Right atrium auricular region (tissue), 2 donors: ENCODE results near the gene KDELR3. TPM values are rescaled to one million over a fixed set of nuclear protein-coding genes. Genes with fewer than 3 reads are reported as not detected.

Experiments
- DNase-seq: peaks from one replicate; pipeline ENCODE4 v3.0.0-alpha.2; 2019; ENCODE audit warnings: low spot score
- H3K27ac ChIP-seq, 2 donors: fragments of 200-600 bp; sonication (generic); 1 replicate in 1 of 2; 2 replicates in 1 of 2; pipeline ENCODE4 v1.5.1; 2016 to 2019
- H3K27me3 ChIP-seq, 2 donors: fragments of 200-600 bp; sonication (generic); one replicate each; pipeline versions ENCODE4 v1.5.1 to v1.6.0; 2017 to 2019
- H3K36me3 ChIP-seq: fragments of 200-600 bp; sonication (generic); one replicate; pipeline ENCODE4 v1.5.1; 2016
- H3K4me1 ChIP-seq, 2 donors: fragments of 200-600 bp; sonication (generic); one replicate each; pipeline versions ENCODE4 v1.5.1 to v1.6.0; 2017 to 2019
- H3K4me3 ChIP-seq, 2 donors: fragments of 200-600 bp; sonication (generic); 1 replicate in 1 of 2; 2 replicates in 1 of 2; pipeline ENCODE4 v1.5.1; 2017 to 2019; ENCODE audit warnings: mild to moderate bottlenecking in 1 of 2, moderate library complexity in 1 of 2
- H3K9me3 ChIP-seq, 2 donors: fragments of 200-600 bp; sonication (generic); one replicate each; pipeline ENCODE4 v1.5.1; 2019
- CTCF ChIP-seq, 2 donors: fragments of 200-600 bp; sonication (generic); IDR thresholded peaks; one replicate each; pipeline ENCODE4 v1.5.1; 2019; ENCODE audit warnings: antibody characterized with exemption in 2 of 2
- total RNA-seq, 2 donors: library from RNA; depleted of rRNA; stranded (reverse); fragments of >200 nt; gene quantifications; one replicate each; pipeline ENCODE4 v1.1.0, GENCODE V29; 2016

The KDELR3 gene
- total RNA-seq = 1 to 10 TPM; 8.0 to 9.2 TPM

- no peak for DNase-seq
- H3K4me3 ChIP-seq = peak within 1 kb of the TSS; percentile 51 to 65
- H3K27ac ChIP-seq = peak within 1 kb of the TSS; percentile 54 to 77
- no peaks in the 10 kb centered on the region for H3K9me3 ChIP-seq
- no peaks in the 10 kb centered on the region for H3K36me3 ChIP-seq
- no peaks in the 10 kb centered on the region for H3K27me3 ChIP-seq
- peaks cover 0 to 27% of the 10 kb centered on the region in 2 donors for H3K4me1 ChIP-seq
- peak in 1 of 2 donors; percentile 24 for TF ChIP-seq CTCF (IDR thresholded peaks at IDR 0.05)
Measured at GRCh38 chr22:38467904-38468442, at the start of gene KDELR3. Gene KDELR3 (plus strand): TSS chr22:38468096. CDS start chr22:38468234, 138 bp downstream.

GRCh38 chr22:38418589-38418988 lies 49.3 kb upstream of the KDELR3 start:
- no peak overlapping the region for H3K27ac ChIP-seq

GRCh38 chr22:38419121-38419857 lies 48.6 kb upstream of the KDELR3 start:
- no peak for DNase-seq
- peaks cover 0 to 11% of the 10 kb centered on the region in 2 donors for H3K4me1 ChIP-seq
- no peaks in the 10 kb centered on the region for H3K36me3 ChIP-seq
- no peak for TF ChIP-seq CTCF (IDR thresholded peaks at IDR 0.05)
- H3K4me3 ChIP-seq = no peak overlapping the region
- no peaks in the 10 kb centered on the region for H3K27me3 ChIP-seq
- no peak overlapping the region for H3K27ac ChIP-seq
- no peaks in the 10 kb centered on the region for H3K9me3 ChIP-seq

More at GRCh38 chr22:38418589-38418988, 49.3 kb upstream of the KDELR3 start:
- Histone ChIP-seq H3K9me3 (no peaks in the 10 kb centered on the region), H3K36me3 (no peaks in the 10 kb centered on the region), H3K4me1 (peaks cover 0 to 12% of the 10 kb centered on the region in 2 donors), H3K27me3 (no peaks in the 10 kb centered on the region), H3K4me3 (no peak overlapping the region)
- no peak for DNase-seq
- TF ChIP-seq CTCF (IDR thresholded peaks at IDR 0.05) = no peak

- Histone ChIP-seq H3K36me3 (no peaks in the 10 kb centered on the region), H3K4me3 (no peak overlapping the region), H3K27me3 (no peaks in the 10 kb centered on the region), H3K4me1 (peaks cover 0 to 10% of the 10 kb centered on the region in 2 donors), H3K9me3 (no peaks in the 10 kb centered on the region), H3K27ac (no peak overlapping the region)
- no peak for DNase-seq
- TF ChIP-seq CTCF (IDR thresholded peaks at IDR 0.05) = no peak
Measured at GRCh38 chr22:38419858-38420160, 48.1 kb upstream of the KDELR3 start.

GRCh38 chr22:38420734-38421133 lies 47.2 kb upstream of the KDELR3 start:
- H3K36me3 ChIP-seq = no peaks in the 10 kb centered on the region
- no peak for DNase-seq
- no peak for TF ChIP-seq CTCF (IDR thresholded peaks at IDR 0.05)

More at GRCh38 chr22:38420734-38421133, 47.2 kb upstream of the KDELR3 start:
- peaks cover 0 to 3% of the 10 kb centered on the region in 2 donors for H3K4me1 ChIP-seq
- no peaks in the 10 kb centered on the region for H3K27me3 ChIP-seq
- no peak overlapping the region for H3K27ac ChIP-seq
- H3K4me3 ChIP-seq = no peak overlapping the region
- H3K9me3 ChIP-seq = no peaks in the 10 kb centered on the region
